DND-41 (cell line): ENCODE results near the gene EML1.

Experiments
- ATAC-seq: fragments of 200-7000 bp; cut with Tn5 transposase; 3 replicates; pipeline ENCODE4 v1.9.1; 2021; ENCODE audit warnings: low read depth; ENCODE audit not compliant: insufficient read depth
- DNase-seq: peaks from one replicate; pipeline ENCODE4 v3.0.0-alpha.2; 2020
- H2AFZ ChIP-seq: 2 replicates; pipeline ENCODE4 v1.6.0; 2012; ENCODE audit warnings: low read depth, low read length
- H3K27ac ChIP-seq: 2 replicates; pipeline ENCODE4 v1.5.1; 2012; ENCODE audit warnings: low read length, inconsistent platforms
- H3K27me3 ChIP-seq: fragments of 200-600 bp; sonication (generic); 2 replicates; pipeline ENCODE4 v1.6.0; 2012; ENCODE audit warnings: low read length, mild to moderate bottlenecking, inconsistent platforms; ENCODE audit not compliant: insufficient read depth, poor library complexity
- H3K36me3 ChIP-seq: 2 replicates; pipeline ENCODE4 v1.5.1; 2012; ENCODE audit warnings: low read length, inconsistent platforms; ENCODE audit not compliant: insufficient read depth
- H3K4me1 ChIP-seq: 2 replicates; pipeline ENCODE4 v1.5.1; 2012; ENCODE audit warnings: mild to moderate bottlenecking, low read length; ENCODE audit not compliant: insufficient read depth
- H3K4me2 ChIP-seq: 2 replicates; pipeline ENCODE4 v1.6.0; 2012; ENCODE audit warnings: mild to moderate bottlenecking, moderate library complexity, low read length, inconsistent platforms; ENCODE audit not compliant: insufficient read depth
- H3K4me3 ChIP-seq, 2 experiments: fragments of 200-600 bp in 1 of 2; shearing (Covaris generic) in 1 of 2; 2 replicates each; pipeline ENCODE4 v1.5.1; 2012 to 2016; ENCODE audit warnings: inconsistent platforms in 2 of 2, low read length in 2 of 2, mild to moderate bottlenecking in 2 of 2, low read depth in 1 of 2, moderate library complexity in 1 of 2
- H3K79me2 ChIP-seq: 2 replicates; pipeline ENCODE4 v1.6.0; 2012; ENCODE audit warnings: low read length, inconsistent platforms; ENCODE audit not compliant: insufficient read depth
- H3K9ac ChIP-seq: 2 replicates; pipeline ENCODE4 v1.6.0; 2012; ENCODE audit warnings: low read depth, mild to moderate bottlenecking, inconsistent platforms, low read length, moderate library complexity
- H3K9me3 ChIP-seq: 2 replicates; pipeline ENCODE4 v1.5.1; 2012; ENCODE audit warnings: low read length, moderate library complexity, mild to moderate bottlenecking, inconsistent platforms; ENCODE audit not compliant: insufficient read depth, severe bottlenecking
- H4K20me1 ChIP-seq: 2 replicates; pipeline ENCODE4 v1.6.0; 2012; ENCODE audit warnings: low read length; ENCODE audit not compliant: insufficient read depth
- EZH2 ChIP-seq: IDR thresholded peaks from 3 replicates; pipeline ENCODE4 v1.6.1; 2012; ENCODE audit warnings: borderline replicate concordance, low read depth, mild to moderate bottlenecking, moderate library complexity, low read length, inconsistent platforms; ENCODE audit not compliant: severe bottlenecking
- TF ChIP-seq, protein P1 (sequence below): IDR thresholded peaks from 2 replicates; pipeline ENCODE4 v1.5.1; 2012; ENCODE audit warnings: borderline replicate concordance, low read length, moderate library complexity, mild to moderate bottlenecking; ENCODE audit not compliant: poor library complexity, severe bottlenecking; ENCODE audit errors: extremely low read depth

The EML1 gene

DNA sequence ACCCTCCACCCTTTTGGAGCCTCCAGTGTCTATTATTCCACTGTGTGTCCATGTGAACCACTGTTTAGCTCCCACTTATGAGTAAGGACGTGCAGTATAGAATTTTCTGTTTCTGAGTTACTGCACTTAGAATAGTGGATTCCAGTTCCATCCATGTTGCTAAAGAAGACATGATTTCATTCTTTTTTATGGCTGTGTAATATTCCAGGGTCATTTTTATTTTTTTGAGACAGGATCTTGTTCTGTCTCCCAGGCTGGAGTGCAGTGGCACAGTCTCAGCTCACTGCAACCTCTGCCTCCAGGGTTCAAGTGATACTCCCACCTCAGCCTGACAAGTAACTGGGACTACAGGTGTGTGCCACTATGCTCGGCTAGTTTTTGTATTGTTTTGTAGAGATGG is 31.6 kb downstream of the EML1 start:
- Histone ChIP-seq H3K9me3 (no peaks in the 10 kb centered on the region), H3K4me1 (no peaks in the 10 kb centered on the region), H3K27me3 (peaks cover 53% of the 10 kb centered on the region), H3K4me3 (no peak overlapping the region), H3K9ac (no peak overlapping the region), H4K20me1 (peaks cover 21% of the 10 kb centered on the region), H3K36me3 (no peaks in the 10 kb centered on the region), H3K27ac (no peak overlapping the region), H3K79me2 (no peaks in the 10 kb centered on the region), H3K4me2 (no peak overlapping the region), H2AFZ (no peak overlapping the region)
- ATAC-seq (no peak), DNase-seq (no peak)
- no peak for TF ChIP-seq EZH2
- TF ChIP-seq, protein P1, sequence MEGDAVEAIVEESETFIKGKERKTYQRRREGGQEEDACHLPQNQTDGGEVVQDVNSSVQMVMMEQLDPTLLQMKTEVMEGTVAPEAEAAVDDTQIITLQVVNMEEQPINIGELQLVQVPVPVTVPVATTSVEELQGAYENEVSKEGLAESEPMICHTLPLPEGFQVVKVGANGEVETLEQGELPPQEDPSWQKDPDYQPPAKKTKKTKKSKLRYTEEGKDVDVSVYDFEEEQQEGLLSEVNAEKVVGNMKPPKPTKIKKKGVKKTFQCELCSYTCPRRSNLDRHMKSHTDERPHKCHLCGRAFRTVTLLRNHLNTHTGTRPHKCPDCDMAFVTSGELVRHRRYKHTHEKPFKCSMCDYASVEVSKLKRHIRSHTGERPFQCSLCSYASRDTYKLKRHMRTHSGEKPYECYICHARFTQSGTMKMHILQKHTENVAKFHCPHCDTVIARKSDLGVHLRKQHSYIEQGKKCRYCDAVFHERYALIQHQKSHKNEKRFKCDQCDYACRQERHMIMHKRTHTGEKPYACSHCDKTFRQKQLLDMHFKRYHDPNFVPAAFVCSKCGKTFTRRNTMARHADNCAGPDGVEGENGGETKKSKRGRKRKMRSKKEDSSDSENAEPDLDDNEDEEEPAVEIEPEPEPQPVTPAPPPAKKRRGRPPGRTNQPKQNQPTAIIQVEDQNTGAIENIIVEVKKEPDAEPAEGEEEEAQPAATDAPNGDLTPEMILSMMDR, result no peak

DNA sequence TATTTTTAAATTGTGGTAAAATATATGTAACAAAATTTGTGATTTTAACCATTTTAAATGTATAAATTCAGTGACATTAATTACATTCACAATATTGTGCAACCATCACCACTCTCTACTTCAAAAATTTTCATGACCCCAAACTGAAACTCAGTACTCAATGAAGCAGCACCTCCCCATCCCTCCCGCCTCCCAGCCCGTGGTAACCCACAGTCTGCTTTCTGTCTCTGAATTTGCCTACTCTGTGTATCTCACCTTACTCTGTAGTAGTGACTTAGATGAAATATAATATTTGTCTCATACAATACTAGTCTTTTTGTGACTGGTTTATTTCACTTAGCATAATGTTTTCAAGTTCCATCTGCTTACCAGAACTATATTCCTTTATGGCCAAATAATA is 36.2 kb downstream of the EML1 start:
- DNase-seq (no peak), ATAC-seq (no peak)
- Histone ChIP-seq H2AFZ (no peak overlapping the region), H3K27ac (no peak overlapping the region), H3K36me3 (no peaks in the 10 kb centered on the region), H4K20me1 (no peaks in the 10 kb centered on the region; the same call in none of the 2 replicates), H3K79me2 (no peaks in the 10 kb centered on the region), H3K9me3 (no peaks in the 10 kb centered on the region), H3K27me3 (peaks cover 35% of the 10 kb centered on the region), H3K9ac (no peak overlapping the region), H3K4me2 (no peak overlapping the region), H3K4me1 (no peaks in the 10 kb centered on the region), H3K4me3 (no peak overlapping the region)
- TF ChIP-seq, protein P1, result no peak
- no peak for TF ChIP-seq EZH2

DNA sequence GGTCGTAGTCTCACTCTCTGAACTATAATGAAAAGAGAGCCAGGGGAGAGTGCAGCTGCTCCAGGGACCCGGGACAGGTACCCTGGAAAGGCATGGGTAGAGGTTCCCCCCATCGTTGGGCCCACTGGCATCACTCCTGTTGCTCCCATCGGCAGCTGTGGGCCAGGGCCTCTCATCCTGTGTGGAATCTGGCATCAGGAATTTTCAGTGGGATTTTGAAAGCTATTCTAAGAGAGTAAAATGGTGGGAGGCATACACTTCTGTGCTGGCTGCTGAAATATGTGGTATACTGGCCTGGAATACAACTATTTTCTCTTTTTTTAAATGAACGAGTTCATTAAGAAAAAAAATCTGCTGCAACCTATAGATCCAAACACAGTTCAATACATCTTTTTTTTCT is 38.1 kb downstream of the EML1 start:
- H3K36me3 ChIP-seq, result no peaks in the 10 kb centered on the region
- no peaks in the 10 kb centered on the region for H3K9me3 ChIP-seq
- DNase-seq (no peak), ATAC-seq (no peak)
- no peaks in the 10 kb centered on the region for H3K4me1 ChIP-seq
- TF ChIP-seq, protein P1, result no peak
- TF ChIP-seq EZH2, result no peak
- no peak overlapping the region for H3K27ac ChIP-seq
- no peak overlapping the region for H3K4me2 ChIP-seq
- H3K9ac ChIP-seq, result no peak overlapping the region
- H3K79me2 ChIP-seq, result no peaks in the 10 kb centered on the region
- H3K27me3 ChIP-seq, result peaks cover 30% of the 10 kb centered on the region
- no peak overlapping the region for H3K4me3 ChIP-seq
- no peak overlapping the region for H2AFZ ChIP-seq
- H4K20me1 ChIP-seq, result no peaks in the 10 kb centered on the region; the same call in none of the 2 replicates
